Upper lobe of right lung (tissue), 1 donor: ENCODE measurements around the gene MRPL17. TPM values are rescaled to one million over a fixed set of nuclear protein-coding genes. Genes with fewer than 3 reads are reported as not detected.

ENCODE experiments used
- total RNA-seq: library from RNA; stranded (reverse); fragmentation: NEBNext Ultra II Directional; extraction: Animal tissue kit (Norgen Biotek cat#: 25700); gene quantifications from one replicate; pipeline ENCODE4 v1.2.1, GENCODE V29; 2021
- donor health status: DM: no; HTN: yes; CAD: no; lungs with severe emphysema.

The MRPL17 gene
- total RNA-seq, 1 donor from 2014 or later = 35.1 TPM

Other genes with a start within 250 kb of the MRPL17 start
- 1.4 TPM for gene HPX, start 242.4 kb downstream of the MRPL17 start, total RNA-seq
- 22.0 TPM for gene TRIM3, start 209.4 kb downstream of the MRPL17 start, total RNA-seq
- 36.4 TPM for gene ARFIP2, start 202.0 kb downstream of the MRPL17 start, total RNA-seq
- 45.0 TPM for gene TIMM10B, start 201.8 kb downstream of the MRPL17 start, total RNA-seq
- 14.5 TPM for gene DNHD1, start 186.1 kb downstream of the MRPL17 start, total RNA-seq
- 17.9 TPM for gene RRP8, start 79.7 kb downstream of the MRPL17 start, total RNA-seq
- gene ILK, start 79.6 kb downstream of the MRPL17 start, total RNA-seq = 148 TPM
- 87.8 TPM for gene TAF10, start 71.1 kb downstream of the MRPL17 start, total RNA-seq
- 207 TPM for gene TPP1, start 63.9 kb downstream of the MRPL17 start, total RNA-seq
- 28.0 TPM for gene DCHS1, start 27.5 kb downstream of the MRPL17 start, total RNA-seq
- 0.14 TPM for gene OR2AG2, start 88.6 kb upstream of the MRPL17 start, total RNA-seq
- gene OR2AG1, start 99.7 kb upstream of the MRPL17 start, total RNA-seq = not detected
- not detected for gene OR6A2, start 116.3 kb upstream of the MRPL17 start, total RNA-seq
- gene OR10A5, start 162.3 kb upstream of the MRPL17 start, total RNA-seq = not detected
- not detected for gene OR10A2, start 179.7 kb upstream of the MRPL17 start, total RNA-seq
- gene OR10A4, start 193.3 kb upstream of the MRPL17 start, total RNA-seq = not detected
- gene OR2D2, start 209.2 kb upstream of the MRPL17 start, total RNA-seq = not detected
- gene OR2D3, start 237.7 kb upstream of the MRPL17 start, total RNA-seq = not detected
- gene ZNF215, start 243.1 kb upstream of the MRPL17 start, total RNA-seq = 2.4 TPM